ENCODE measurements around the gene HAPLN2. TPM values are rescaled to one million over a fixed set of nuclear protein-coding genes. Genes with fewer than 3 reads are reported as not detected.

Gene HAPLN2
- total and polyA plus RNA-seq, 2 donors: 4.0 TPM; not detected in 1

- no peak overlapping the region for H3K27ac ChIP-seq (ENCODE audit: low read depth)
- no peaks in the 10 kb centered on the region for H3K4me1 ChIP-seq (ENCODE audit: insufficient read depth)
Measured at GRCh38 chr1:156670791-156671190, 51.6 kb downstream of the HAPLN2 start.

GRCh38 chr1:156671804-156672203, 52.6 kb downstream of the HAPLN2 start:
- WGBS: 98% methylated on average over 2 of the region's 2 CpGs
- Histone ChIP-seq H3K4me3 (ENCODE audit: low read depth, low read length) (no peak overlapping the region), H3K4me1 (ENCODE audit: insufficient read depth) (no peaks in the 10 kb centered on the region), H3K36me3 (ENCODE audit: insufficient read depth) (no peaks in the 10 kb centered on the region), H3K27ac (ENCODE audit: low read depth) (no peak overlapping the region)
- DNase-seq (ENCODE audit: extremely low spot score): no peak

More at GRCh38 chr1:156670791-156671190, 51.6 kb downstream of the HAPLN2 start:
- no peak overlapping the region for H3K4me3 ChIP-seq (ENCODE audit: low read depth, low read length)
- 83% methylated on average over 4 of the region's 4 CpGs for WGBS
- no peak for DNase-seq (ENCODE audit: extremely low spot score)
- no peaks in the 10 kb centered on the region for H3K36me3 ChIP-seq (ENCODE audit: insufficient read depth)

GRCh38 chr1:156673387-156674121, 54.3 kb downstream of the HAPLN2 start:
- Histone ChIP-seq H3K4me1 (ENCODE audit: insufficient read depth) (no peaks in the 10 kb centered on the region), H3K4me3 (ENCODE audit: low read depth, low read length) (no peak overlapping the region), H3K36me3 (ENCODE audit: insufficient read depth) (no peaks in the 10 kb centered on the region), H3K27ac (ENCODE audit: low read depth) (no peak overlapping the region)
- 56% methylated on average over 8 of the region's 8 CpGs for WGBS
- no peak for DNase-seq (ENCODE audit: extremely low spot score)

Other genes starting within 250 kb of the HAPLN2 start
- gene MEF2D, start 118.6 kb upstream of the HAPLN2 start, total RNA-seq: 10.0 TPM
- gene MEF2D, start 118.6 kb upstream of the HAPLN2 start, polyA plus RNA-seq: 55.5 TPM
- 11.8 TPM for gene IQGAP3, start 46.9 kb upstream of the HAPLN2 start, total RNA-seq
- gene IQGAP3, start 46.9 kb upstream of the HAPLN2 start, polyA plus RNA-seq: 0.32 TPM
- gene TTC24, start 39.7 kb upstream of the HAPLN2 start, total RNA-seq: not detected
- 0.09 TPM for gene TTC24, start 39.7 kb upstream of the HAPLN2 start, polyA plus RNA-seq
- gene NAXE, start 27.6 kb upstream of the HAPLN2 start, total RNA-seq: 27.3 TPM
- gene NAXE, start 27.6 kb upstream of the HAPLN2 start, polyA plus RNA-seq: 84.1 TPM
- 6.1 TPM for gene GPATCH4, start 17.9 kb upstream of the HAPLN2 start, total RNA-seq
- gene GPATCH4, start 17.9 kb upstream of the HAPLN2 start, polyA plus RNA-seq: 24.5 TPM
- gene BCAN, start 22.7 kb downstream of the HAPLN2 start, total RNA-seq: 0.48 TPM
- 0.19 TPM for gene BCAN, start 22.7 kb downstream of the HAPLN2 start, polyA plus RNA-seq
- 35.7 TPM for gene NES, start 58.0 kb downstream of the HAPLN2 start, total RNA-seq
- 38.2 TPM for gene NES, start 58.0 kb downstream of the HAPLN2 start, polyA plus RNA-seq
- 37.9 TPM for gene CRABP2, start 86.2 kb downstream of the HAPLN2 start, total RNA-seq
- 25.3 TPM for gene CRABP2, start 86.2 kb downstream of the HAPLN2 start, polyA plus RNA-seq
- gene METTL25B, start 109.1 kb downstream of the HAPLN2 start, total RNA-seq: 11.4 TPM
- 32.6 TPM for gene METTL25B, start 109.1 kb downstream of the HAPLN2 start, polyA plus RNA-seq
- gene ISG20L2, start 109.4 kb downstream of the HAPLN2 start, total RNA-seq: 12.5 TPM
- 22.8 TPM for gene ISG20L2, start 109.4 kb downstream of the HAPLN2 start, polyA plus RNA-seq
- gene MRPL24, start 121.7 kb downstream of the HAPLN2 start, total RNA-seq: 25.8 TPM
- 115 TPM for gene MRPL24, start 121.7 kb downstream of the HAPLN2 start, polyA plus RNA-seq
- 74.8 TPM for gene HDGF, start 132.3 kb downstream of the HAPLN2 start, total RNA-seq
- 113 TPM for gene HDGF, start 132.3 kb downstream of the HAPLN2 start, polyA plus RNA-seq
- 17.7 TPM for gene PRCC, start 148.1 kb downstream of the HAPLN2 start, total RNA-seq
- gene PRCC, start 148.1 kb downstream of the HAPLN2 start, polyA plus RNA-seq: 49.5 TPM
- not detected for gene SH2D2A, start 197.4 kb downstream of the HAPLN2 start, total RNA-seq
- gene SH2D2A, start 197.4 kb downstream of the HAPLN2 start, polyA plus RNA-seq: 0.70 TPM
- 0.11 TPM for gene INSRR, start 239.7 kb downstream of the HAPLN2 start, total RNA-seq
- gene INSRR, start 239.7 kb downstream of the HAPLN2 start, polyA plus RNA-seq: 0.04 TPM
- 0.37 TPM for gene NTRK1, start 241.4 kb downstream of the HAPLN2 start, total RNA-seq
- gene NTRK1, start 241.4 kb downstream of the HAPLN2 start, polyA plus RNA-seq: 1.0 TPM

Measured in urinary bladder (tissue), 4 donors.